Fibroblast of lung (primary cell): Measurements from ENCODE around the gene RBM33. TPM values are rescaled to one million over a fixed set of nuclear protein-coding genes. Genes with fewer than 3 reads are reported as not detected.

Source experiments
- DNase-seq, 2 donors: peaks; one replicate each; pipeline versions ENCODE4 v3.0.0 to v3.0.0-alpha.2; 2010; ENCODE audit warnings: low read depth in 2 of 2
- H2AFZ ChIP-seq: 2 replicates; pipeline ENCODE4 v1.5.1; 2012; ENCODE audit warnings: low read length, control low read depth, inconsistent platforms
- H3K27ac ChIP-seq: 2 replicates; pipeline ENCODE4 v1.5.1; 2011; ENCODE audit warnings: low read length, control low read depth; ENCODE audit not compliant: insufficient read depth
- H3K27me3 ChIP-seq: 2 replicates; pipeline ENCODE4 v1.5.1; 2011; ENCODE audit warnings: mild to moderate bottlenecking, low read length; ENCODE audit not compliant: control insufficient read depth, insufficient read depth
- H3K36me3 ChIP-seq: 2 replicates; pipeline ENCODE4 v1.5.1; 2011; ENCODE audit warnings: low read length; ENCODE audit not compliant: control insufficient read depth, insufficient read depth
- H3K4me1 ChIP-seq: 2 replicates; pipeline ENCODE4 v1.5.1; 2011; ENCODE audit warnings: low read length; ENCODE audit not compliant: control insufficient read depth, insufficient read depth; ENCODE audit errors: extremely low read depth
- H3K4me2 ChIP-seq: 2 replicates; pipeline ENCODE4 v1.5.1; 2011; ENCODE audit warnings: low read length, control low read depth; ENCODE audit not compliant: insufficient read depth; ENCODE audit errors: extremely low read depth
- H3K4me3 ChIP-seq, 4 experiments: fragments of 200-600 bp in 1 of 4; sonication (generic) in 1 of 4; replicated peaks in 1 of 4; 2 replicates each; pipeline ENCODE4 v1.5.1; 2011 to 2016; ENCODE audit warnings: low read length in 4 of 4, low read depth in 3 of 4, mild to moderate bottlenecking in 3 of 4, control low read depth in 2 of 4, inconsistent platforms in 1 of 4, mixed read lengths in 1 of 4; ENCODE audit not compliant: insufficient read depth in 1 of 4; ENCODE audit errors: control extremely low read depth in 1 of 4
- H3K79me2 ChIP-seq: 2 replicates; pipeline ENCODE4 v1.5.1; 2012; ENCODE audit warnings: mild to moderate bottlenecking, low read length, inconsistent platforms; ENCODE audit not compliant: control insufficient read depth, insufficient read depth
- H3K9ac ChIP-seq: 2 replicates; pipeline ENCODE4 v1.5.1; 2011; ENCODE audit warnings: mild to moderate bottlenecking, low read length, control low read depth; ENCODE audit not compliant: insufficient read depth
- H3K9me3 ChIP-seq: 2 replicates; pipeline ENCODE4 v1.5.1; 2012; ENCODE audit warnings: low read depth, low read length; ENCODE audit not compliant: control insufficient read depth, insufficient read depth
- H4K20me1 ChIP-seq: 2 replicates; pipeline ENCODE4 v1.5.1; 2011; ENCODE audit warnings: low read length; ENCODE audit not compliant: control insufficient read depth, insufficient read depth; ENCODE audit errors: extremely low read depth
- CTCF ChIP-seq, 2 donors: IDR thresholded peaks in 1 of 2; conservative IDR thresholded peaks in 1 of 2; 1 replicate in 1 of 2; 2 replicates in 1 of 2; pipeline ENCODE4 v1.5.1; 2011 to 2012; ENCODE audit warnings: low read length in 2 of 2, control low read depth in 1 of 2, inconsistent platforms in 1 of 2, low read depth in 1 of 2, mild to moderate bottlenecking in 1 of 2
- EZH2 ChIP-seq: IDR thresholded peaks from 2 replicates; pipeline ENCODE4 v1.5.1; 2012; ENCODE audit warnings: low read length, control low read depth, mild to moderate bottlenecking; ENCODE audit errors: missing control alignments
- polyA plus RNA-seq, 2 donors: library from polyadenylated mRNA; depleted of rRNA in 1 of 2; stranded (reverse) in 1 of 2; unstranded in 1 of 2; fragments of >200 nt; gene quantifications; 2 replicates each; pipeline ENCODE4 v1.2.1, GENCODE V29; 2011 to 2012; ENCODE audit warnings: missing spikeins in 1 of 2
- total RNA-seq: library from RNA; depleted of rRNA; stranded (reverse); fragments of >200 nt; gene quantifications from 2 replicates; pipeline ENCODE4 v1.2.1, GENCODE V29; 2014

Gene RBM33
- total and polyA plus RNA-seq, 2 donors (not counting 1 experiment from before 2014, with no cell fraction given) = 6.9 to 33.2 TPM

DNA sequence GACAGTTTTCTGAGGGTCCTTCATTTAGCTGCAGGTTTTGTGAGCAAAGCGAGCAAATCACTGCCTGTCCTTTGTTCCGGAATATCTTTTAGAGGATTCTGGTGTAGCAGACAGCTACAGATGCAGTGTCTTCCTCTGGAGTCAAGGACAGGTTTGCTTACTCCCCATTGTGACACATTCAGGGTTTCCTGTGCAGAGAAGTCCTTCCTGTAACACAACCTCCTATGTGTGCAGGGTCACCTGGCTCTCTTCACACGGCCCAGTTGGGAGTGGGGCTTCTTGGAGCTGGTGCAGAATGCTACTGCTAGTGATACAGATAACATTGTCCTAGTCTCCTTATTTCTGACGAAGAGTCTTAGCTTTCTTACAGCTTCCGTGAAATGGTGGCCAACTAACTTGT, 47.9 kb downstream of the RBM33 start:
- TF ChIP-seq EZH2 (no peak), CTCF (conservative IDR thresholded peaks at IDR 0.05 in 1 of 2, IDR thresholded peaks at IDR 0.05 in 1 of 2; ENCODE audit: low read depth in 1 of 2, low read length in 2 of 2) (no peak)
- no peak for DNase-seq
- Histone ChIP-seq H4K20me1 (peaks cover 2% of the 10 kb centered on the region), H2AFZ (no peak overlapping the region), H3K4me3 (no peak overlapping the region), H3K9me3 (no peaks in the 10 kb centered on the region), H3K4me2 (no peak overlapping the region), H3K36me3 (no peaks in the 10 kb centered on the region), H3K79me2 (peaks cover 40% of the 10 kb centered on the region), H3K27me3 (no peaks in the 10 kb centered on the region), H3K4me1 (no peaks in the 10 kb centered on the region), H3K27ac (no peak overlapping the region), H3K9ac (no peak overlapping the region)

DNA sequence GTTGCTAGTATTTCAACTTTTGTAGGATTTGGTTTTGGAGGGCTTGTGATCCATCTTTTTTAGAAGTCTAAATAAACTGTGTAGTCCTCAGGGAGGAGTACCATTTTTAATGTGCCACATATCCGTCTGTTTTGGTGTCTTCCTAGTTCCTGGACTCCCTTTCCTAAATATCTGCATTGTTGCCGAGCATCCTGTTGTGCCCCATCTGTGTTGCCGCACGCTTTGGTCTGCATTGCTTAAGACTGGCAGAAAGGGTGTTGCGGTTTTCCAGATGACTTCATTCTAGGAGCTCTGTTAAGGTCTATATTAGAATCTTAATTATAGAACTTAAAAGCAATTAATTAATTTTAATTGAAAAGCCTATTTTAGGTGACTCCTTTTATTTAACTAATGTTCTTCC, 49.4 kb downstream of the RBM33 start:
- Histone ChIP-seq H3K36me3 (no peaks in the 10 kb centered on the region), H3K9me3 (no peaks in the 10 kb centered on the region), H3K27ac (no peak overlapping the region), H4K20me1 (peaks cover 2% of the 10 kb centered on the region), H3K4me3 (no peak overlapping the region), H3K4me1 (no peaks in the 10 kb centered on the region), H3K9ac (no peak overlapping the region), H3K27me3 (no peaks in the 10 kb centered on the region), H2AFZ (no peak overlapping the region), H3K79me2 (peaks cover 53% of the 10 kb centered on the region), H3K4me2 (no peak overlapping the region)
- no peak for DNase-seq
- TF ChIP-seq CTCF (conservative IDR thresholded peaks at IDR 0.05 in 1 of 2, IDR thresholded peaks at IDR 0.05 in 1 of 2; ENCODE audit: low read depth in 1 of 2, low read length in 2 of 2) = no peak
- no peak for TF ChIP-seq EZH2

DNA sequence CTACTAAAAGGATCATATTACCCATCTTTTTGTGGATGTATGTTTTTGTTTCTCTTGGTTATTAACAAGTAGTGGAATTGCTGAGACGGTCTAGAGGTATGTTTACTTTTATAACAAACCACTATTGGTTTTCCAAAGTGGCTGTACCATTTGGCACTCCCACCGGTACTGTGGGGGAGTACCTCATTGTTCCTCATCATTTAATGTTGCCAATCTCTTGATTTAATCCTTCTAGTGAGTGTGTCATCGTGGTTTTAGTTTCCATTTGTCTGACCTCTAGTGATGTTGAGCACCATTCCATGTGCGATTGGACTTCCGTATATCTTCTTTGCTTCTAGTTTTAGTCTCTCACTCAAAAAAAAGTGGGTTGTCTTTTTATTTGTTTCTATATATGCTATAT, 50.4 kb downstream of the RBM33 start:
- Histone ChIP-seq H3K36me3 (no peaks in the 10 kb centered on the region), H3K4me2 (no peak overlapping the region), H3K79me2 (peaks cover 57% of the 10 kb centered on the region), H3K27me3 (no peaks in the 10 kb centered on the region), H2AFZ (no peak overlapping the region), H3K9ac (no peak overlapping the region), H4K20me1 (peaks cover 2% of the 10 kb centered on the region), H3K27ac (no peak overlapping the region), H3K4me3 (no peak overlapping the region), H3K9me3 (no peaks in the 10 kb centered on the region), H3K4me1 (no peaks in the 10 kb centered on the region)
- no peak for TF ChIP-seq EZH2
- TF ChIP-seq CTCF (conservative IDR thresholded peaks at IDR 0.05 in 1 of 2, IDR thresholded peaks at IDR 0.05 in 1 of 2; ENCODE audit: low read depth in 1 of 2, low read length in 2 of 2) = no peak
- DNase-seq = peak; percentile 33 to 65
